Rectal smooth muscle tissue (tissue), 1 donor: Measurements from ENCODE around the gene SLC22A16.

Source experiments
- H3K27ac ChIP-seq: one replicate; pipeline ENCODE4 v1.7.0; 2013; ENCODE audit warnings: low read depth, low read length, inconsistent platforms
- H3K27me3 ChIP-seq: one replicate; pipeline ENCODE4 v1.7.0; 2013; ENCODE audit warnings: low read length; ENCODE audit not compliant: control insufficient read depth, insufficient read depth
- H3K36me3 ChIP-seq: one replicate; pipeline ENCODE4 v1.7.0; 2013; ENCODE audit warnings: low read length; ENCODE audit not compliant: control insufficient read depth, insufficient read depth
- H3K4me1 ChIP-seq: one replicate; pipeline ENCODE4 v1.7.0; 2013; ENCODE audit warnings: low read length; ENCODE audit not compliant: control insufficient read depth, insufficient read depth
- H3K4me3 ChIP-seq: one replicate; pipeline ENCODE4 v1.7.0; 2013; ENCODE audit warnings: low read length
- H3K9ac ChIP-seq: one replicate; pipeline ENCODE4 v1.7.0; 2013; ENCODE audit warnings: low read length

The SLC22A16 gene, protein sequence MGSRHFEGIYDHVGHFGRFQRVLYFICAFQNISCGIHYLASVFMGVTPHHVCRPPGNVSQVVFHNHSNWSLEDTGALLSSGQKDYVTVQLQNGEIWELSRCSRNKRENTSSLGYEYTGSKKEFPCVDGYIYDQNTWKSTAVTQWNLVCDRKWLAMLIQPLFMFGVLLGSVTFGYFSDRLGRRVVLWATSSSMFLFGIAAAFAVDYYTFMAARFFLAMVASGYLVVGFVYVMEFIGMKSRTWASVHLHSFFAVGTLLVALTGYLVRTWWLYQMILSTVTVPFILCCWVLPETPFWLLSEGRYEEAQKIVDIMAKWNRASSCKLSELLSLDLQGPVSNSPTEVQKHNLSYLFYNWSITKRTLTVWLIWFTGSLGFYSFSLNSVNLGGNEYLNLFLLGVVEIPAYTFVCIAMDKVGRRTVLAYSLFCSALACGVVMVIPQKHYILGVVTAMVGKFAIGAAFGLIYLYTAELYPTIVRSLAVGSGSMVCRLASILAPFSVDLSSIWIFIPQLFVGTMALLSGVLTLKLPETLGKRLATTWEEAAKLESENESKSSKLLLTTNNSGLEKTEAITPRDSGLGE

DNA sequence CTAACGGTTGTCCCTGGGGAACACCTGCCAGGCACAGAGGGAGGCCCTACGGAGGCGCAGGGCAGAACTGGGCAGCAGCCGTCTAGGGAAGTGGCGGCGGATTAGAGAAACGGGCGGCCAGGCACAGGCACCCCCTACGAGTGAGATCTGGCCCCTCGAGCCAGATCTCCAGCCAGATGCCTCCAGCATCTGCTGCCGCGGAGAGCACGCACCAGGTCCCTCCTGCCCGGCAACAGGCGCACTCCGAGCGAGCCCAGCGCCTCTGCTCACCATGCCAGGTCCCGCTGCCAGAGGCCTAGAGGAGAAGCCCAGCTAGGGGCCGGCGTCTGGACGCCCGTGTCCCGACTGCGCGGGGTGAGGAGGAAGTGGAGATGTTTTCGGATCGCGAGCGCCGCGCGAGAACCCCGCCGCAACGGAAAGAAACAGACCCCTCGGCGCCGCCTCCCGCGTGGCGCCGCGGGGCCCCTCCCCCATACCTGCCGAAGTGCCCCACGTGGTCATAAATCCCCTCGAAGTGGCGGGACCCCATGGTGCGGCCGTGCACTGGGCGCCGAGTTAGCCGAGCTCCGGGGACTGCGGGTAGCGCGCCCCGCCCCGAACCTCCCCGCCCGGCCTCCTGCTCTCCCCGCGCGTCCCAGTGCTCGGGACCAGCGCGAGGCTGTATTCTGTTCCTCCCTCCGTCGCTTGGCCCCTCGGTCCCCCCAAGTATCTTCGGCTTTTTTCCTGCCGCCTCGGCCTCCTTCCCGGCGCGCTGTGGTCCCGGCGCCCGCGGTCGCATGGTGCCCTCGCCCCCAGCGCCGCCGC, at the start of gene SLC22A16:
TSS of gene SLC22A16 (minus strand) at position 568 of the 804 bp plus-strand sequence. CDS start at position 529, 39 bp downstream.
- peaks cover 4% of the 10 kb centered on the region for H3K27me3 ChIP-seq
- no peak within 1 kb of the TSS for H3K27ac ChIP-seq
- no peak within 1 kb of the TSS for H3K9ac ChIP-seq
- H3K36me3 ChIP-seq = no peaks in the 10 kb centered on the region
- H3K4me3 ChIP-seq = peak within 1 kb of the TSS; percentile 36
- no peaks in the 10 kb centered on the region for H3K4me1 ChIP-seq

DNA sequence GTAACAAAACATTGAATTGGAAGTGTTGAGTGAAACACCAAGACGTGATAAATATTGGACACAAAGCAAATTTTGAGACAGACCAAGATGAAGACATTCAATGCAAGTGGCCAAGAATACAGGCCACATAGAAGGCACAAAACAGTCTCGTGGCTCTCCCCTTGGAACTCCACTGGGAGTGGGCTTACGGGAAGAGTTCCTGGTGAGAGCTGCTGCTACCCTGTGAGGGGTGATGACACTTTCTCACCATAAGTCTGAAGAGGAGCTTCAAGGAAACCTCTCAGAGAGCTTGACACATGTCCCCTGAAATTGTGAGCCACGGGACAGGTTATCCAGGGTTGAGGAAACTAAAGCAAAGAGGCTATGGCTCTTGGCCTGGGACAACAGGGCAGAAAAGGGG, 48.6 kb upstream of the SLC22A16 start:
- no peaks in the 10 kb centered on the region for H3K36me3 ChIP-seq
- H3K4me1 ChIP-seq = no peaks in the 10 kb centered on the region
- H3K27ac ChIP-seq = no peak overlapping the region
- no peak overlapping the region for H3K9ac ChIP-seq
- H3K4me3 ChIP-seq = no peak overlapping the region
- H3K27me3 ChIP-seq = no peaks in the 10 kb centered on the region

DNA sequence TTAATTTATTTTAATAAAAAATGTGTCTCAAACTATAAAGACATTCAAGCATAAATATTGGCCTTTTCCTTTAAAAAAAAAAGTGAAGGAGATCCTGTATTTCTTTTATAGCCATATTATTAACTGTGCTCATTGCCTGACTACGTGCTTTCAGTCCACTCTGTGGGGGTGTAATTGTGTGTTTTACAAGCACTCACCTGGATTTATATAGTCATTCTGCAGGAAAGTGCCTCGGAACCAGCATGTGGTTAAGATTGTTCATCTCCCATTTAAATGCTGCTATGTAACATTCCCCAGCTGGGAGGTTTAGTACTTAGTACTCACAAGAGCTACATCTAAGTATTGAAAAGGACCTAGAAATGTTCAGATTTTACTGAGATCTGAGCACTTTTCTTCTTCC, 47.9 kb upstream of the SLC22A16 start:
- Histone ChIP-seq H3K4me3 (no peak overlapping the region), H3K9ac (no peak overlapping the region), H3K36me3 (no peaks in the 10 kb centered on the region), H3K27me3 (no peaks in the 10 kb centered on the region), H3K27ac (no peak overlapping the region), H3K4me1 (no peaks in the 10 kb centered on the region)

DNA sequence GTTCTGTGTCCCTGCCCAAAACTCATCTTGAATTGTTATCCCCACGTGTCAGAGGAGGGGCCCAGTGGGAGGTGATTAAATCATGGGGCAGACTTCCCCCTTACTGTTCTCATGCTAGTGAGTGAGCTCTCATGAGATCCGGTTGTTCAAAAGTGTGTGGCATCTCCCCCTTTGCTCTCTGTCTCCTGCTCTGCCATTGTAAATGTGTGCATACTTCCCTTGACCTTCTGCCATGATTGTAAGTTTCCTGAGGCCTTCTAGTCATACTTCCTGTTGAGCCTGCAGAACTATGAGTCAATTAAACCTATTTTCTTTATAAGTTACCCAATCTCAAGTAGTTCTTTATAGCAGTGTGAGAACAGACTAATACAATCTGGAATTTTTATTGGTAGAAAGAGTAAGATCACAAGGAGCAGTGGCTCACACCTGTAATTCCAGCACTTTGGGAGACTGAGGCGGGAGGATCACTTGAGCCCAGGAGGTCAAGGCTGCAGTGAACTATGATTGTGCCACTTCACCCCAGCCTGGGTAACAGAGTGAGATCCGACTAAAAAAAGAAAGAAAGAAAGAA, 47.1 kb upstream of the SLC22A16 start:
- no peak overlapping the region for H3K27ac ChIP-seq
- no peak overlapping the region for H3K4me3 ChIP-seq
- H3K36me3 ChIP-seq = no peaks in the 10 kb centered on the region
- no peaks in the 10 kb centered on the region for H3K27me3 ChIP-seq
- no peaks in the 10 kb centered on the region for H3K4me1 ChIP-seq
- H3K9ac ChIP-seq = no peak overlapping the region

DNA sequence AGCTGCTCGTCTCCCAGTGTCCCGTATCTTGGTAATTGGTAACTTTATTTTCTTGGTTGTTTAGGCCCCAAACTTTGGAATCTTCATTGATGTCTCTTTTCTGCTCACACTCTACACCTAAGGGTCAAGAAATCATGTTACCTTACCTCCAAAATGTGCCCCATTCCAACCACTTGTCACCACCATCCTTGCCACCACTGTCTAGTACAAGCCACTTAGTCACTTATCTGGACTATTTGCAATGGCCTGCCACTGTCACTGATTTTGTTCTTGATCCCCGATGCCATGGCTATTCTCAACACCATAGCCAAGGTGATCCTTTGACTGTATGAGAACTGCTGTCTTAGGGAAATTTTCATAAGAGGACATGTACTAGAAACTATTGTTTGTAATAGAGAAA, 46.0 kb upstream of the SLC22A16 start:
- Histone ChIP-seq H3K4me3 (no peak overlapping the region), H3K27ac (no peak overlapping the region), H3K36me3 (no peaks in the 10 kb centered on the region), H3K27me3 (no peaks in the 10 kb centered on the region), H3K9ac (no peak overlapping the region), H3K4me1 (no peaks in the 10 kb centered on the region)

DNA sequence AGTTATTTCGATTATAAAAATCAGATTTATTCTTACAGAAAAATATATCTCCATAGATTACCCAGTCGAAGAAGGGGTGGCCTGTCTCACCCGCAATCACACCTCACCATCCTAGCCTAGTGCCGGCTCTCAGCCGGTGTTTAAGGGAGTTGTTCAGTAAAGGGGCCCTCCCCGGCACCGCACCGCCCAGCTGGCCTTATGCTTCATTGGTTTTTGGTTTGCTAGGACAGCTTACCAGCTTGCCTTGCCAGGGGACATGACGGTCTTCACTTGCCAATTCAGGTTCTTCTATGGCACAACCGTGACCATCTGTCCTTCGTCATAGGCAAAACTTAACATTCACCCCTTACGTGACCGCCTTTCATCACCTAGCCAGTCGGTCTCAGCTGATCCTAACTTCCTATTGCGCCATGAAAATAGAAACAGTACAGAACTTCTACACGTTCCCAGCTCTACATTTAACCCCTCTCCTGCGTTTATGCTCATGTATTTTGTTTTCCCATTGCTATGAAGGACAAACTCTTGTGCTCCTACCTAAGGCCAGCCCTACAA, 44.7 kb upstream of the SLC22A16 start:
- Histone ChIP-seq H3K27ac (no peak overlapping the region), H3K9ac (no peak overlapping the region), H3K4me1 (no peaks in the 10 kb centered on the region), H3K27me3 (no peaks in the 10 kb centered on the region), H3K4me3 (no peak overlapping the region), H3K36me3 (no peaks in the 10 kb centered on the region)

DNA sequence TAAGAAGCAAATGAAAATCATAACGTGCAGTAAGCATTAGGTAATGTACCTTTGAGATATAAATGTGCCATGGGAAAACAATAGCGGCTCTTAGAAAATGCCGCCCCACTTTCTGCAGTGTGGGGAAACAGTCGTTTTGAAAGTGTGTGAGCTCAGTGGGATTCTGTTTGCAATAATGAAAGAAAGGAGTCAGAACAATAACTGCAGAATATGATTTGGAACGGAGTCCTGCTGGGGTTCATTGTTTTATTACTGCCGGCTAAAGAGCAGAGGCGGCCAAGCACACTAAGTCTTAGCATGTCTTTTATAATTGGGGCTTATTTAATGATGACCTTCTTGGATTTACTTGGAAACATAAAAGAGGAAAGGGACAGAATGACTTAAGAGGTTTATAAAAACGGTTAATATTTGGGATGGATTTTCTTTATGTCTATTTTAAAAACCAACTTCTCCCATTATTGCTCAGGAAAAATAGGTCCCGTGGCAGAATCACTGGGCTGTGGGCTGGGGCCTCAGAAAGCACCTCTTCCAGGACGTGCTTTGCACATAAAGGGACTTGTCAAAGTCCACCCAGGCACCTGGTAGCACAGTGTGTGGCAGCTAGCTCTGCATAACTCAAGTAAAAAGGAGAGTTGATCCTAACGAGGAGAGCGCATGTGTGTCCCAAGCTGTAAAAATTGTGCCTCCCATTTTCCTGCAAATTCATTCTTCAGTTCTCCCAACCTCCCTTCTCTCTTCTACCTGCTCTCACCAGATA, 44.0 kb upstream of the SLC22A16 start:
- Histone ChIP-seq H3K27ac (no peak overlapping the region), H3K27me3 (no peaks in the 10 kb centered on the region), H3K9ac (no peak overlapping the region), H3K4me3 (no peak overlapping the region), H3K36me3 (no peaks in the 10 kb centered on the region), H3K4me1 (no peaks in the 10 kb centered on the region)

DNA sequence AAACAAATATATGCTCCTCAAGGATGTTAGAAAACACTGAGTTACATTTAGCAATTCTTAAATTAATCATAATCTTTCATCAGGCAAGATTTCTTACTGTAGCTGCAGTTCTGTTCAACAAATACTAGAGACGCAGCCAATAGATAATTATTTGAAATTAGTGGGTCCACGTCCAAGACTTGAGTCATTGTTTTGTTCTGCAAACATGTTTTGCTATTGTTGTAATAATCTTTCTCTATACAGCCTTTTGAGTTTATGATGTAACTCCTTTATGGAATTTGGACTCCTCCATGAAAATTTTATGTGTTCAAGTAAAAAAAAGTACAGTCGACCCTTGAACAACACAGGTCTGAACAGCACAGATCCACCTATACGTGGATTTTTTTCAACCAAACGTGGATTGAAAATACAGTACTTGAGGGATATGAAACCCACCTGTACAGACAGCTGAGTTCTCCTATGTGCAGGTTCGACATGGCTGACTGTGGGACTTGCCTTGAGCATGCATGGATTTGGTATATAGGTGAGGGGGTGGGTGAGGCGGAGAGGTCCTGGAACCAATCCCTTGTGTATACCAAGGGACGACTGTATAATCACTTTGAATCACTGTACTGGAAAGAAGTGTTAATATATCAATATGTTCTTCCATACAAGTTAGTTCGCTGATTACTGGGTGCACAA, 41.3 kb upstream of the SLC22A16 start:
- Histone ChIP-seq H3K27me3 (no peaks in the 10 kb centered on the region), H3K4me1 (no peaks in the 10 kb centered on the region), H3K9ac (no peak overlapping the region), H3K27ac (no peak overlapping the region), H3K4me3 (no peak overlapping the region), H3K36me3 (no peaks in the 10 kb centered on the region)

DNA sequence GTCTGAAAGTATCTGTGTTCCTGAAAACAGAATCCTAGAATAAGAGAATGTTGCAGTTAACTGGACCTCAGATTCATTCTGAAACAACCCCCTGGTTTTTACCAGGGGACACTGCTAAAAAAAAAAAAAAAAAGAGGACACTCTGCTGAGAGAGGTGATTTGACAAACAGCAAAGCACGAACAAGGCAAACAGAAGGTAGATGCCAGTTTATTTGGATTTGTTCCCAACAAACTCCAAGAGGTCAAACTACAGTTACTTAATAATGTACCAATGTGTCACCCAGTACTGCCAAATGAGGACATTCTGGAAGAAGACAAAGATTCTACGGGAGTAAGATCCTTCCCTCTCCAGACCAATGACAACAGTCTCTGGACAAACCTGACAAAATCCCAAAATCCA, 40.6 kb upstream of the SLC22A16 start:
- no peaks in the 10 kb centered on the region for H3K27me3 ChIP-seq
- no peak overlapping the region for H3K4me3 ChIP-seq
- H3K9ac ChIP-seq = no peak overlapping the region
- no peaks in the 10 kb centered on the region for H3K36me3 ChIP-seq
- no peak overlapping the region for H3K27ac ChIP-seq
- H3K4me1 ChIP-seq = no peaks in the 10 kb centered on the region

DNA sequence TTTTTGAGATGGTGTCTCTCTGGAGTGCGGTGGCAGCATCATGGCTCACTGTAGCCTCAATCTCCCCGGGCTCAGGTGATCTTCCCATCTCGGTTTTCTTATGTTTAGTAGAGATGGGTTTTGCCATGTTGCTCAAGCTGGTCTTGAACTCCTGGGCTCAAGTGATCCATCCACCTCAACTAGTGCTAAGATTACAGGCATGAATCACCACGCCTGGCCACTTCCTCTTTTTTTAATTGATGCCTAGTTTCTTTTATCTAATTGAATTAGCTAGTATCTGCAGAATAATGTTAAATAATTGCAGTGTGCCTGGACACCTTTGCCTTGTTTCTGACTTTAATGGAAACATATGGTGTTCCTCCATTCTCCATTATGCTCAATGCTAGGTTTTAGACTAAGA, 38.4 kb upstream of the SLC22A16 start:
- H3K4me3 ChIP-seq = no peak overlapping the region
- no peaks in the 10 kb centered on the region for H3K4me1 ChIP-seq
- H3K27ac ChIP-seq = no peak overlapping the region
- H3K36me3 ChIP-seq = no peaks in the 10 kb centered on the region
- no peaks in the 10 kb centered on the region for H3K27me3 ChIP-seq
- H3K9ac ChIP-seq = no peak overlapping the region

DNA sequence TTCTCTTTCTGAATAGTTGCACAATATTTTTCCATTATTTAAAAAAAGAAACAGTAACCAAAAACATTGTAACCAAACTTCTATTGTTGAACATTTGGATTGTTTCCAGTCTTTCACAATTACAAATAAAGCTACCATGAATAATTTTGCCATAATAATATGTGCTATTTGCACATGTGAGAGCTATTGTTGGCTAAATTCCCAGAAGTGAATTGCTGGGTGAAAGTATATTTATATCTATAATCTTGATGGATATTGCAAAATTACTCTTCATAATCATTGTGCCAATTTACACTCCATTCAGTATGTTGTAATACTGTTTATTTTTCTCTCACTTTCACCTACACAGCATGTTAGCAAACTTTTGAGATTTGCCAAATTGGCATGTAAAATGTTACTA, 36.6 kb upstream of the SLC22A16 start:
- no peaks in the 10 kb centered on the region for H3K27me3 ChIP-seq
- H3K4me1 ChIP-seq = no peaks in the 10 kb centered on the region
- no peak overlapping the region for H3K4me3 ChIP-seq
- H3K27ac ChIP-seq = no peak overlapping the region
- no peaks in the 10 kb centered on the region for H3K36me3 ChIP-seq
- no peak overlapping the region for H3K9ac ChIP-seq
